A673 (cell line): ENCODE measurements around the gene C4A. TPM values are rescaled to one million over a fixed set of nuclear protein-coding genes. Genes with fewer than 3 reads are reported as not detected.

Experiments used
- BruUV-seq: library from RNA; stranded (reverse); fragments of 400-500 nt; replicated peaks from 2 replicates; lab custom pipeline; 2021; lab: Mats Ljungman, UMichigan
- CTCF ChIA-PET: fragments of 300-600 bp; sonication (Branson Sonifier 250); formaldehyde crosslinking; loops from one replicate; lab custom pipeline; 2022; ENCODE audit warnings: antibody characterized with exemption; lab: Charles Lee
- POLR2A ChIA-PET: fragments of 300-600 bp; sonication (Branson Sonifier 250); formaldehyde crosslinking; loops from one replicate; lab custom pipeline; 2022; ENCODE audit warnings: antibody characterized with exemption; ENCODE audit not compliant: low non-redundant PET; lab: Charles Lee
- DNase-seq: peaks from one replicate; pipeline ENCODE4 v3.0.0-alpha.2; 2015; ENCODE audit warnings: low spot score
- H3K27ac ChIP-seq: fragments of 200-600 bp; sonication (generic); 2 replicates; pipeline ENCODE4 v1.5.1; 2016; ENCODE audit warnings: mixed run types, low read depth, mild to moderate bottlenecking, mixed read lengths, antibody characterized with exemption, low read length; ENCODE audit not compliant: poor library complexity, severe bottlenecking
- H3K27me3 ChIP-seq: fragments of 200-600 bp; sonication (generic); replicated peaks from 2 replicates; pipeline ENCODE4 v1.6.1; 2017; ENCODE audit warnings: mixed run types, low read depth, mild to moderate bottlenecking, mixed read lengths, antibody characterized with exemption, low read length; ENCODE audit not compliant: insufficient read depth, poor library complexity
- H3K36me3 ChIP-seq: fragments of 200-600 bp; sonication (generic); 2 replicates; pipeline ENCODE4 v1.6.1; 2016; ENCODE audit warnings: mixed run types, mild to moderate bottlenecking, mixed read lengths, antibody characterized with exemption, low read length; ENCODE audit not compliant: insufficient read depth, poor library complexity, severe bottlenecking
- H3K4me1 ChIP-seq: fragments of 200-600 bp; sonication (generic); 2 replicates; pipeline ENCODE4 v1.6.1; 2017; ENCODE audit warnings: mixed run types, mild to moderate bottlenecking, mixed read lengths, antibody characterized with exemption, low read length; ENCODE audit not compliant: insufficient read depth, poor library complexity, severe bottlenecking
- H3K4me3 ChIP-seq: fragments of 200-600 bp; sonication (generic); 2 replicates; pipeline ENCODE4 v1.5.1; 2016; ENCODE audit warnings: low read depth, mixed run types, mild to moderate bottlenecking, mixed read lengths, low read length; ENCODE audit not compliant: poor library complexity, severe bottlenecking
- H3K9me3 ChIP-seq: fragments of 200-600 bp; sonication (generic); 2 replicates; pipeline ENCODE4 v1.6.1; 2016; ENCODE audit warnings: mixed run types, low read depth, mild to moderate bottlenecking, mixed read lengths, antibody characterized with exemption, low read length; ENCODE audit not compliant: poor library complexity, severe bottlenecking
- CTCF ChIP-seq: fragments of 300-800, 200-600 bp; sonication (generic); conservative IDR thresholded peaks from 2 replicates; pipeline ENCODE4 v1.5.1; 2017; ENCODE audit warnings: low read depth, mild to moderate bottlenecking, antibody characterized with exemption, low read length, moderate library complexity, mixed read lengths
- EZH2 ChIP-seq: fragments of 200-600 bp; sonication (generic); IDR thresholded peaks from 2 replicates; pipeline ENCODE4 v1.6.1; 2017; ENCODE audit warnings: borderline replicate concordance, low read depth, mild to moderate bottlenecking, mixed read lengths, antibody characterized with exemption, low read length; ENCODE audit not compliant: poor library complexity, severe bottlenecking
- intact Hi-C: fragments of 100-400 bp; cut with micrococcal nuclease; formaldehyde crosslinking; loops from one replicate; pipeline ENCODE4 v1.10.0; 2022; ENCODE audit not compliant: unreplicated experiment
- total RNA-seq: library from RNA; stranded (reverse); gene quantifications from 2 replicates; pipeline ENCODE4 v1.2.3, GENCODE V29; 2021

C4A gene
- total RNA-seq, 1 experiment from 2014 or later = 4.6 TPM

GRCh38 chr6:31948753-31949413 is 33.0 kb upstream of the C4A start:
- Histone ChIP-seq H3K36me3 (peaks cover 25% of the 10 kb centered on the region), H3K4me3 (no peak overlapping the region), H3K27ac (no peak overlapping the region), H3K4me1 (no peaks in the 10 kb centered on the region), H3K9me3 (no peaks in the 10 kb centered on the region), H3K27me3 (no peaks in the 10 kb centered on the region)
- TF ChIP-seq EZH2 (no peak), CTCF (no peak)
- CTCF ChIA-PET = interaction anchor here (0.6 kb wide), 1 partner anchor 28 kb away, joined by 6 read pairs; no protein-coding TSS in a partner anchor
- no TSS peak for BruUV-seq
- POLR2A ChIA-PET = no interaction called here
- DNase-seq = no peak
- intact Hi-C loops = no loop called here

DNA sequence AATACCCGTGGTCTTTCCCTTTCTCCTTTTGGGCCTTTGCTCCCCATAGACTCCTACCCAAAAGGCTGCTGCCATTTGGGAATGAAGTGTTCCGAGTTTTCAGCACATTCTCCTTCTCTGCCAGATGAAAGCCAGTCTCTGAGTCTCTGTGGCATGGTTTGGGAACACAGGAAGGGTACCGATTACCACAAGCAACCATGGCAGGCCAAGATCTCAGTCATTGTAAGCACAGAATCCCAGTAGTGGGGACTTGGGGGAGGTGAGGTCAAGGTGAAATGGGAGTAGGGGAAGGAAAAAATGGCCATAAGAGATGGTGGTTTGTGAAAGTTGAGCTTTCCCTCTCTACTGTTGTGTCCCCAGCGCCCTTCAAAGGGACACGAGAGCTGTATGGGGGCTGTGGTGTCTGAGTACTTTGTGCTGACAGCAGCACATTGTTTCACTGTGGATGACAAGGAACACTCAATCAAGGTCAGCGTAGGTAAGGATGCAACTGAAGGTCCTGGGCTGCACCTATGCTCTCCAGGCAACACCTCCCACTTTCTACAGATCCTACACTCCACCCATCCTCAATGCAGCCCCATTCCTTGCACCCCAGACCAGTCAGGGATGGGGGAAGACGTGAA is 31.8 kb upstream of the C4A start:
- intact Hi-C loops = loop anchor here (10.0 kb wide), 1 partner anchor 265 kb away; the partner anchor contains the start of gene LY6G5C
- DNase-seq = no peak
- CTCF ChIA-PET = no interaction called here

DNA sequence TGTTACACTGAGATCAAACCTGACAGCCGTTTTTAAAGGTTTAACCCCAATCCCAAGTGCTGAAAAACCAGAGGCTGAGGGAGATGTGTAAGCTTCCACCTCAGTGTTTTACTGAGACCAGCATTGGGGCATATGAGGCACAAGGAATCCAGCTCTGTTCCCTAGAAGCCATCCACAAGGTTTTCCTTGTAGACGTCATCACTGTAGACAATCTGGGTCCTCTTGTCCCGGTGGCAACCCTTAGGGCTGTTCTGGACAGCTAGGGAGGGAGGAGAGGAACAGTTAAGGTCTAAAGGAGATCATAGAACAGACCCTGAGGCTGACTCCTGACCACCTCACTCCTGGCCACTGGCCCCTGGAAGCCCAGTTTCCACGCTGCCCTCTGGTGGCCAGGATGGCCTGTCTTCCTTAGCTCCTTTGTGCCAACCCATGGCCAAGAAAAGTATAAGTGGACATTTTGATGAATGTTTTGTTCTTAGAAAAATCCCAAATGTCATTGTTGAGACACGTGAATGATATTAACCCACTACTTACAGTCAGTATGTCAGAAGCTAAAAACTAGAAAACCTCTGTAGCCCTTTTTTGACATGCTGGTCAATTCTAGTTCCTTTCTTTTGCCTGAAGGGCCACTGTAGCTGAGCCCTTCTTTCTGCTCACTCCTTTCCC is 29.6 kb upstream of the C4A start:
- Histone ChIP-seq H3K27me3 (no peaks in the 10 kb centered on the region), H3K27ac (no peak overlapping the region), H3K4me1 (no peaks in the 10 kb centered on the region), H3K4me3 (no peak overlapping the region), H3K9me3 (no peaks in the 10 kb centered on the region), H3K36me3 (peaks cover 50% of the 10 kb centered on the region)
- no TSS peak for BruUV-seq
- intact Hi-C loops = loop anchor here (10.0 kb wide), 1 partner anchor 267 kb away; the partner anchor contains the start of gene LY6G5C
- CTCF ChIA-PET = interaction anchor here (0.6 to 1.5 kb wide), 6 partner anchors 14 to 405 kb away, joined by 3 to 8 read pairs (median 3); partner anchors contain the start of genes GPANK1 and NFKBIL1
- DNase-seq = peak; percentile 40
- POLR2A ChIA-PET = interaction anchor here (0.6 kb wide), 1 partner anchor 873 kb away, joined by 3 read pairs; no protein-coding TSS in a partner anchor
- TF ChIP-seq CTCF = peak; percentile 71
- no peak for TF ChIP-seq EZH2

More for the DNA sequence above, 31.8 kb upstream of the C4A start:
- no peak for TF ChIP-seq EZH2
- POLR2A ChIA-PET = no interaction called here
- Histone ChIP-seq H3K4me3 (no peak overlapping the region), H3K27ac (no peak overlapping the region), H3K9me3 (no peaks in the 10 kb centered on the region), H3K27me3 (no peaks in the 10 kb centered on the region), H3K4me1 (no peaks in the 10 kb centered on the region), H3K36me3 (peaks cover 35% of the 10 kb centered on the region)
- no TSS peak for BruUV-seq
